ENCODE data around the gene PRSS21. TPM values are rescaled to one million over a fixed set of nuclear protein-coding genes. Genes with fewer than 3 reads are reported as not detected.
A peak's percentile ranks its signal among the peaks of the same experiment; 100 is the strongest.

The PRSS21 gene
- total RNA-seq, 1 donor from 2014 or later, result 4.5 TPM

GRCh38 chr16:2787961-2788360 is 29.1 kb upstream of the PRSS21 start:
- DNase-seq (ENCODE audit: low read depth) (no peak), FAIRE-seq (no peak)
- no peaks in the 10 kb centered on the region for H3K36me3 ChIP-seq (ENCODE audit: control insufficient read depth, insufficient read depth, low read length)
- TF ChIP-seq CTCF (IDR thresholded peaks at IDR 0.05; ENCODE audit: insufficient read depth, low read length, severe bottlenecking), result no peak
- no peak overlapping the region for H3K4me3 ChIP-seq (ENCODE audit: low read depth, low read length)
- H3K27me3 ChIP-seq (ENCODE audit: control insufficient read depth, insufficient read depth, low read length), result peaks cover 20% of the 10 kb centered on the region

DNA sequence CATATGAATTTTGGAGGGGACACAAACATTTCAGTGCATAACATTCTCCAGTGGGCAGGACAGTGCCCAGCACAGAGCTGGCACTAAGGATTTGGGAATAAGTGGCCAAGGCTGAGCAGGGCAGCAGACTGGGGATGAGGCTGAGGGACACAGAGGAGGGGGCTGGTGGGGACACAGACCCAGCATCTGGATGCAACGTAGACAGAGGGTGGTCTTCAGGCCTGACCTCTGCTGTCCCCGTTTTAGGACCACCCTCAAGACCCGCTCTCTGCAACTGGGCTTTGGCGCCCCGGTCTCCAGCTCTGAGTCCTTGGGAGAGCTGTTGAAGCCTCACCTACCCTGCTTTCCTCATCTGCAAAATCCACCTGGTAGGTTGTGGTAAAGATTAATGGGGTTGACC is 26.4 kb upstream of the PRSS21 start:
- Histone ChIP-seq H3K4me3 (ENCODE audit: low read depth, low read length) (no peak overlapping the region), H3K36me3 (ENCODE audit: control insufficient read depth, insufficient read depth, low read length) (no peaks in the 10 kb centered on the region), H3K27me3 (ENCODE audit: control insufficient read depth, insufficient read depth, low read length) (peaks cover 11% of the 10 kb centered on the region)
- FAIRE-seq (no peak), DNase-seq (ENCODE audit: low read depth) (no peak)
- no peak for TF ChIP-seq CTCF (IDR thresholded peaks at IDR 0.05; ENCODE audit: insufficient read depth, low read length, severe bottlenecking)

GRCh38 chr16:2791174-2791573 is 25.9 kb upstream of the PRSS21 start:
- peaks cover 7% of the 10 kb centered on the region for H3K27me3 ChIP-seq (ENCODE audit: control insufficient read depth, insufficient read depth, low read length)
- no peak for TF ChIP-seq CTCF (IDR thresholded peaks at IDR 0.05; ENCODE audit: insufficient read depth, low read length, severe bottlenecking)
- no peaks in the 10 kb centered on the region for H3K36me3 ChIP-seq (ENCODE audit: control insufficient read depth, insufficient read depth, low read length)
- FAIRE-seq, result no peak
- DNase-seq (ENCODE audit: low read depth), result no peak
- H3K4me3 ChIP-seq (ENCODE audit: low read depth, low read length), result no peak overlapping the region

DNA sequence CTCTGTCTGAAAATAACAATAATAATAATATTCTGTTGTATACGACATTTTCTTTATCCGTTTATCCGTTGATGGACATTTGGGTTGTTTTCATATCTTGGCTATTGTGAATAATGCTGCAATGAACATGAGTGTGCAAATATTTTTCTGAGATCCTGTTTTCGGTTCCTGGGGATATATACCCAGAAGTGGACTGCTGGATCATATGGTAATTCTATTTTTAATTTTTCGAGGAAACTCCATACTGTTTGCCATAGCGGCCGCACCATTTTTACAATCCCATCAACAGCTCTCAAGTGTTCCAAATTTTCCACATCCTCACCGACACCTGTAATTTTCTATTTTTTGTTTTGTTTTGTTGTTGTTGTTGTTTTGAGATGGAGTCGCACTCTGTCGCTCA is 24.1 kb upstream of the PRSS21 start:
- FAIRE-seq, result no peak
- Histone ChIP-seq H3K4me3 (ENCODE audit: low read depth, low read length) (no peak overlapping the region), H3K27me3 (ENCODE audit: control insufficient read depth, insufficient read depth, low read length) (peaks cover 2% of the 10 kb centered on the region)

GRCh38 chr16:2795395-2796143 is 21.5 kb upstream of the PRSS21 start:
- no peaks in the 10 kb centered on the region for H3K27me3 ChIP-seq (ENCODE audit: control insufficient read depth, insufficient read depth, low read length)
- FAIRE-seq (no peak), DNase-seq (ENCODE audit: low read depth) (peak; percentile 26)
- no peak for TF ChIP-seq CTCF (IDR thresholded peaks at IDR 0.05; ENCODE audit: insufficient read depth, low read length, severe bottlenecking)
- H3K36me3 ChIP-seq (ENCODE audit: control insufficient read depth, insufficient read depth, low read length), result no peaks in the 10 kb centered on the region
- H3K4me3 ChIP-seq (ENCODE audit: low read depth, low read length), result no peak overlapping the region

More for the DNA sequence above, 24.1 kb upstream of the PRSS21 start:
- H3K36me3 ChIP-seq (ENCODE audit: control insufficient read depth, insufficient read depth, low read length), result no peaks in the 10 kb centered on the region
- no peak for DNase-seq (ENCODE audit: low read depth)
- TF ChIP-seq CTCF (IDR thresholded peaks at IDR 0.05; ENCODE audit: insufficient read depth, low read length, severe bottlenecking), result no peak

DNA sequence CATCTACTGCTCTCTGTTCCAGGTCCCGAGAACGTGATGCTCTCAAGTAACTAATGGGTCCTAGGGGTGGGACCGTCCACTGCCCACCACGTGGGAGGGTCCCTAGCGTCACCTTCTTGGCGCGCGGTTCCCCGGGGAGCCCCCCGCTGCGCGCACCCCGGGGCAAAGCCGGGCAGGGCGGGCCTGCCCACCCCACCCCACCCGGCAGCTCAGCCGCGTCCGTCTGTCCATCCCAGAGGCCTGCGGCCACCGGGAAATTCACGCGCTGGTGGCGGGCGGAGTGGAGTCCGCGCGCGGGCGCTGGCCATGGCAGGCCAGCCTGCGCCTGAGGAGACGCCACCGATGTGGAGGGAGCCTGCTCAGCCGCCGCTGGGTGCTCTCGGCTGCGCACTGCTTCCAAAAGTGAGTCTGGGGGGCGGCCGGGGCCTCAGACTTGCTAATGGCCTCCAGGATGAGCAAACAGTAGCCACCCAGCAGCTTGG is 18.3 kb upstream of the PRSS21 start:
- Histone ChIP-seq H3K36me3 (ENCODE audit: control insufficient read depth, insufficient read depth, low read length) (no peaks in the 10 kb centered on the region), H3K27me3 (ENCODE audit: control insufficient read depth, insufficient read depth, low read length) (no peaks in the 10 kb centered on the region), H3K4me3 (ENCODE audit: low read depth, low read length) (no peak overlapping the region)
- no peak for TF ChIP-seq CTCF (IDR thresholded peaks at IDR 0.05; ENCODE audit: insufficient read depth, low read length, severe bottlenecking)
- FAIRE-seq (no peak), DNase-seq (ENCODE audit: low read depth) (no peak)
